Lower lobe of right lung (tissue), 2 donors: Measurements from ENCODE around the gene PNPLA1. TPM values are rescaled to one million over a fixed set of nuclear protein-coding genes. Genes with fewer than 3 reads are reported as not detected.

Experiments used
- ATAC-seq, 2 donors: fragments of 200-7000 bp; cut with Tn5 transposase; one replicate each; pipeline ENCODE4 v1.9.1; 2020 to 2022; ENCODE audit warnings: mild to moderate bottlenecking in 2 of 2, moderate library complexity in 2 of 2
- DNase-seq: peaks from one replicate; pipeline ENCODE4 v3.0.0-alpha.2; 2020
- H3K27ac ChIP-seq: fragments of 200-600 bp; one replicate; pipeline ENCODE4 v1.8.0; 2022
- H3K27me3 ChIP-seq: fragments of 200-600 bp; one replicate; pipeline ENCODE4 v1.8.0; 2022; ENCODE audit warnings: low read depth
- H3K36me3 ChIP-seq: fragments of 200-600 bp; one replicate; pipeline ENCODE4 v1.8.0; 2022; ENCODE audit warnings: mild to moderate bottlenecking
- H3K4me1 ChIP-seq: fragments of 200-600 bp; one replicate; pipeline ENCODE4 v1.8.0; 2022
- H3K4me3 ChIP-seq: fragments of 200-600 bp; one replicate; pipeline ENCODE4 v1.8.0; 2022; ENCODE audit warnings: mild to moderate bottlenecking
- H3K9me3 ChIP-seq: fragments of 200-600 bp; one replicate; pipeline ENCODE4 v1.8.0; 2022
- intact Hi-C: fragments of 100-400 bp; cut with DNase I; formaldehyde crosslinking; loops from one replicate; pipeline ENCODE4 v1.11.0; 2022
- total RNA-seq: library from RNA; stranded (reverse); fragmentation: NEBNext Ultra II Directional; extraction: Animal tissue kit (Norgen Biotek cat#: 25700); gene quantifications from one replicate; pipeline ENCODE4 v1.2.1, GENCODE V29; 2021
- TF ChIP-seq, protein P1 (sequence below): fragments of 200-600 bp; IDR thresholded peaks from one replicate; pipeline ENCODE4 v1.8.0; 2022; ENCODE audit warnings: antibody characterized with exemption, mild to moderate bottlenecking
- donor health status: DM: no; HTN: yes; CAD: no; lungs with severe emphysema.

Gene PNPLA1
- total RNA-seq, 1 donor from 2014 or later = 0.27 TPM

- DNase-seq (no peak), ATAC-seq (peak in 1 of 2 donors; percentile 26)
- Histone ChIP-seq H3K27ac (peak overlapping the region; percentile 14), H3K27me3 (peaks cover 4% of the 10 kb centered on the region), H3K36me3 (no peaks in the 10 kb centered on the region), H3K4me3 (no peak overlapping the region), H3K9me3 (no peaks in the 10 kb centered on the region), H3K4me1 (peaks cover 14% of the 10 kb centered on the region)
- intact Hi-C loops = no loop called here
- TF ChIP-seq, protein P1, sequence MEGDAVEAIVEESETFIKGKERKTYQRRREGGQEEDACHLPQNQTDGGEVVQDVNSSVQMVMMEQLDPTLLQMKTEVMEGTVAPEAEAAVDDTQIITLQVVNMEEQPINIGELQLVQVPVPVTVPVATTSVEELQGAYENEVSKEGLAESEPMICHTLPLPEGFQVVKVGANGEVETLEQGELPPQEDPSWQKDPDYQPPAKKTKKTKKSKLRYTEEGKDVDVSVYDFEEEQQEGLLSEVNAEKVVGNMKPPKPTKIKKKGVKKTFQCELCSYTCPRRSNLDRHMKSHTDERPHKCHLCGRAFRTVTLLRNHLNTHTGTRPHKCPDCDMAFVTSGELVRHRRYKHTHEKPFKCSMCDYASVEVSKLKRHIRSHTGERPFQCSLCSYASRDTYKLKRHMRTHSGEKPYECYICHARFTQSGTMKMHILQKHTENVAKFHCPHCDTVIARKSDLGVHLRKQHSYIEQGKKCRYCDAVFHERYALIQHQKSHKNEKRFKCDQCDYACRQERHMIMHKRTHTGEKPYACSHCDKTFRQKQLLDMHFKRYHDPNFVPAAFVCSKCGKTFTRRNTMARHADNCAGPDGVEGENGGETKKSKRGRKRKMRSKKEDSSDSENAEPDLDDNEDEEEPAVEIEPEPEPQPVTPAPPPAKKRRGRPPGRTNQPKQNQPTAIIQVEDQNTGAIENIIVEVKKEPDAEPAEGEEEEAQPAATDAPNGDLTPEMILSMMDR = no peak
Observed at GRCh38 chr6:36350082-36350481, 80.2 kb downstream of the PNPLA1 start.

- Histone ChIP-seq H3K4me1 (peaks cover 14% of the 10 kb centered on the region), H3K36me3 (no peaks in the 10 kb centered on the region), H3K4me3 (no peak overlapping the region), H3K27ac (peak overlapping the region; percentile 14), H3K9me3 (no peaks in the 10 kb centered on the region), H3K27me3 (peaks cover 4% of the 10 kb centered on the region)
- intact Hi-C loops = no loop called here
- TF ChIP-seq, protein P1 = no peak
- DNase-seq (no peak), ATAC-seq (peak; percentile 46 to 62)
Observed at GRCh38 chr6:36350681-36351571, 81.1 kb downstream of the PNPLA1 start.

DNA sequence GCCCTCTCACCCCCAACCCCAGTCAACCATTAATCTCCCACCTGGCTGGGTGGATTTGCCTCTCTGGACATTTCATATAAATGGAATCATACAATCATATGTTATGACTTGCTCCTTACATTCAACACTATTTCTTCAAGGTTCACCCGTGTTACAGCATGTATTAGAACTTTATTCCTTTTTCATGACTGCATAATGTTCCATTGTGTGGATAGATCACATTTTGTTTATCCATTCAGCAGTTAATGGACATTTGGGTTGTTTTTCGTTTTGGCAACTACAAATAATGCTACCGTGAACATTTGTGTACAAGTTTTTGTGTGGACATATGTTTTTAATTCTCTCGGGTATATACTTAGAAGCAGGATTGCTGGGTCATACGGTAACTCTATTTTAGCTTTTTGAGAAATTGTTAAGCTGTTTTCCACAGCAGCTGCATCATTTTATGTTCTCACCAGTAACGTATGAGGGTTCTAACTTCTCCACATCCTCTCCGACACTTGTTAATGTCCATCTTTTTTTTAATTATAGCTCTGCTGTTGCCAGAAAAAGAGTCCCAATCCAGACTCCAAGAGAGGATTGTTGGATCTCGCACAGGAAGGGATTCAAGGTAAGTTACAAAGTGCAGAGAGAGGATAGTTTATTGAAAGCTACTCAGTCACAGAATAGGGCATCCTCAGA, 82.8 kb downstream of the PNPLA1 start:
- no peak for ATAC-seq
- Histone ChIP-seq H3K9me3 (no peaks in the 10 kb centered on the region), H3K36me3 (no peaks in the 10 kb centered on the region), H3K27me3 (no peaks in the 10 kb centered on the region), H3K4me3 (no peak overlapping the region), H3K27ac (no peak overlapping the region), H3K4me1 (peaks cover 14% of the 10 kb centered on the region)
- intact Hi-C loops = no loop called here
- no peak for DNase-seq
- TF ChIP-seq, protein P1 = no peak

- H3K9me3 ChIP-seq = no peaks in the 10 kb centered on the region
- no peak for ATAC-seq
- H3K36me3 ChIP-seq = no peaks in the 10 kb centered on the region
- H3K27me3 ChIP-seq = no peaks in the 10 kb centered on the region
- H3K4me1 ChIP-seq = peaks cover 20% of the 10 kb centered on the region
- TF ChIP-seq, protein P1 = no peak
- intact Hi-C loops = no loop called here
- H3K27ac ChIP-seq = no peak overlapping the region
- H3K4me3 ChIP-seq = no peak overlapping the region
- no peak for DNase-seq
Observed at GRCh38 chr6:36353411-36353915, 83.6 kb downstream of the PNPLA1 start.

- Histone ChIP-seq H3K9me3 (no peaks in the 10 kb centered on the region), H3K27me3 (no peaks in the 10 kb centered on the region), H3K36me3 (no peaks in the 10 kb centered on the region), H3K4me3 (no peak overlapping the region), H3K4me1 (peaks cover 29% of the 10 kb centered on the region), H3K27ac (no peak overlapping the region)
- TF ChIP-seq, protein P1 = no peak
- ATAC-seq (no peak), DNase-seq (no peak)
- intact Hi-C loops = no loop called here
Observed at GRCh38 chr6:36355819-36356218, 86.0 kb downstream of the PNPLA1 start.
